Loucy (cell line): ENCODE results near the gene CDC42BPB.

Experiments
- EZH2phosphoT487 ChIP-seq: fragments of 200-600 bp; IDR thresholded peaks from 2 replicates; pipeline ENCODE4 v1.6.1; 2018; ENCODE audit warnings: antibody characterized with exemption, mild to moderate bottlenecking, moderate library complexity, borderline replicate concordance
- TF ChIP-seq, protein P1 (sequence below): fragments of 200-600 bp; sonication (generic); conservative IDR thresholded peaks from 2 replicates; pipeline ENCODE4 v1.5.1; 2014; ENCODE audit warnings: mild to moderate bottlenecking, antibody characterized with exemption, low read length

- no peak for TF ChIP-seq EZH2phosphoT487
- TF ChIP-seq, protein P1, sequence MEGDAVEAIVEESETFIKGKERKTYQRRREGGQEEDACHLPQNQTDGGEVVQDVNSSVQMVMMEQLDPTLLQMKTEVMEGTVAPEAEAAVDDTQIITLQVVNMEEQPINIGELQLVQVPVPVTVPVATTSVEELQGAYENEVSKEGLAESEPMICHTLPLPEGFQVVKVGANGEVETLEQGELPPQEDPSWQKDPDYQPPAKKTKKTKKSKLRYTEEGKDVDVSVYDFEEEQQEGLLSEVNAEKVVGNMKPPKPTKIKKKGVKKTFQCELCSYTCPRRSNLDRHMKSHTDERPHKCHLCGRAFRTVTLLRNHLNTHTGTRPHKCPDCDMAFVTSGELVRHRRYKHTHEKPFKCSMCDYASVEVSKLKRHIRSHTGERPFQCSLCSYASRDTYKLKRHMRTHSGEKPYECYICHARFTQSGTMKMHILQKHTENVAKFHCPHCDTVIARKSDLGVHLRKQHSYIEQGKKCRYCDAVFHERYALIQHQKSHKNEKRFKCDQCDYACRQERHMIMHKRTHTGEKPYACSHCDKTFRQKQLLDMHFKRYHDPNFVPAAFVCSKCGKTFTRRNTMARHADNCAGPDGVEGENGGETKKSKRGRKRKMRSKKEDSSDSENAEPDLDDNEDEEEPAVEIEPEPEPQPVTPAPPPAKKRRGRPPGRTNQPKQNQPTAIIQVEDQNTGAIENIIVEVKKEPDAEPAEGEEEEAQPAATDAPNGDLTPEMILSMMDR: no peak
Observed at GRCh38 chr14:102883089-102883541, 174.2 kb downstream of the CDC42BPB start.
